Neural cell (in vitro differentiated cells): ENCODE data around the gene AEBP2. TPM values are rescaled to one million over a fixed set of nuclear protein-coding genes. Genes with fewer than 3 reads are reported as not detected.

Source experiments
- H2AFZ ChIP-seq: fragments of 200-600, 300-800 bp; sonication (generic), shearing (Covaris generic); 2 replicates; pipeline ENCODE4 v1.6.0; 2014; ENCODE audit warnings: low read depth, mild to moderate bottlenecking, antibody characterized with exemption, low read length, moderate library complexity
- H3F3A ChIP-seq: fragments of 200-600 bp; shearing (Covaris generic); 2 replicates; pipeline ENCODE4 v1.6.1; 2016; ENCODE audit warnings: mild to moderate bottlenecking, moderate library complexity, mixed read lengths, antibody characterized with exemption, low read length; ENCODE audit not compliant: insufficient read depth, poor library complexity, severe bottlenecking
- H3K27ac ChIP-seq: fragments of 200-600, 300-800 bp; sonication (generic), shearing (Covaris generic); 2 replicates; pipeline ENCODE4 v1.5.1; 2014; ENCODE audit warnings: mild to moderate bottlenecking, low read length, moderate library complexity
- H3K27me3 ChIP-seq: fragments of 300-800, 200-600 bp; sonication (generic), shearing (Covaris generic); 2 replicates; pipeline ENCODE4 v1.6.0; 2014; ENCODE audit warnings: mild to moderate bottlenecking, low read depth, low read length, moderate library complexity; ENCODE audit not compliant: insufficient read depth
- H3K36me3 ChIP-seq: fragments of 300-800, 200-600 bp; sonication (generic), shearing (Covaris generic); 2 replicates; pipeline ENCODE4 v1.5.1; 2014; ENCODE audit warnings: mild to moderate bottlenecking, antibody characterized with exemption, low read length, moderate library complexity; ENCODE audit not compliant: insufficient read depth
- H3K4me2 ChIP-seq: fragments of 300-800, 200-600 bp; sonication (generic), shearing (Covaris generic); 2 replicates; pipeline ENCODE4 v1.6.0; 2014; ENCODE audit warnings: mild to moderate bottlenecking, low read length
- H3K4me3 ChIP-seq: fragments of 300-800, 200-600 bp; sonication (generic), shearing (Covaris generic); 2 replicates; pipeline ENCODE4 v1.5.1; 2014; ENCODE audit warnings: mild to moderate bottlenecking, low read length, moderate library complexity
- H3K79me2 ChIP-seq: fragments of 200-600 bp; shearing (Covaris generic); replicated peaks from 2 replicates; pipeline ENCODE4 v1.6.0; 2014; ENCODE audit warnings: mild to moderate bottlenecking, low read length, moderate library complexity; ENCODE audit not compliant: insufficient read depth
- H3K9ac ChIP-seq: fragments of 300-800, 200-600 bp; sonication (generic), shearing (Covaris generic); 2 replicates; pipeline ENCODE4 v1.6.1; 2016; ENCODE audit warnings: mild to moderate bottlenecking, low read length, mixed read lengths
- H3K9me2 ChIP-seq: fragments of 200-600 bp; shearing (Covaris generic); 2 replicates; pipeline ENCODE4 v1.6.1; 2016; ENCODE audit warnings: mild to moderate bottlenecking, low read length, mixed read lengths; ENCODE audit not compliant: insufficient read depth
- H3K9me3 ChIP-seq: fragments of 200-600, 300-800 bp; sonication (generic), shearing (Covaris generic); 2 replicates; pipeline ENCODE4 v1.6.1; 2016; ENCODE audit warnings: mild to moderate bottlenecking, mixed run types, low read length, moderate library complexity, mixed read lengths
- H4K20me1 ChIP-seq: fragments of 200-600 bp; shearing (Covaris generic); 2 replicates; pipeline ENCODE4 v1.6.1; 2016; ENCODE audit warnings: mild to moderate bottlenecking, mixed run types; ENCODE audit not compliant: insufficient read depth
- EP300 ChIP-seq: fragments of 450-650 bp; conservative IDR thresholded peaks from 2 replicates; pipeline ENCODE4 v1.6.1; 2014; ENCODE audit warnings: antibody characterized with exemption, mild to moderate bottlenecking, moderate library complexity; ENCODE audit not compliant: poor library complexity, severe bottlenecking
- EZH2 ChIP-seq: fragments of 200-600, 300-800 bp; shearing (Covaris generic), sonication (generic); IDR thresholded peaks from 2 replicates; pipeline ENCODE4 v1.6.1; 2014; ENCODE audit warnings: antibody characterized with exemption, low read length, borderline replicate concordance, mild to moderate bottlenecking; ENCODE audit not compliant: insufficient read depth, poor library complexity, severe bottlenecking
- MXI1 ChIP-seq: fragments of 450-650 bp; conservative IDR thresholded peaks from 2 replicates; pipeline ENCODE4 v1.6.1; 2014; ENCODE audit warnings: antibody characterized with exemption, mild to moderate bottlenecking; ENCODE audit not compliant: poor library complexity, severe bottlenecking
- POLR2AphosphoS5 ChIP-seq: IDR thresholded peaks from 2 replicates; pipeline ENCODE4 v1.6.1; 2012
- RAD21 ChIP-seq: fragments of 450-650 bp; conservative IDR thresholded peaks from 2 replicates; pipeline ENCODE4 v1.6.1; 2014; ENCODE audit warnings: antibody characterized with exemption, mild to moderate bottlenecking, moderate library complexity
- SMC3 ChIP-seq: fragments of 450-650 bp; conservative IDR thresholded peaks from 2 replicates; pipeline ENCODE4 v1.6.1; 2014; ENCODE audit warnings: antibody characterized with exemption, mild to moderate bottlenecking, moderate library complexity; ENCODE audit not compliant: poor library complexity
- TAF1 ChIP-seq: IDR thresholded peaks from 2 replicates; pipeline ENCODE4 v1.6.1; 2012; ENCODE audit warnings: low read depth
- polyA plus RNA-seq: library from polyadenylated mRNA; depleted of rRNA; stranded (reverse); fragments of >200 nt; gene quantifications from 2 replicates; pipeline ENCODE4 v1.2.3, GENCODE V29; 2014
- TF ChIP-seq, protein P1 (sequence below): fragments of 450-650 bp; IDR thresholded peaks from 2 replicates; pipeline ENCODE4 v1.5.1; 2014; ENCODE audit warnings: antibody characterized with exemption, mild to moderate bottlenecking, moderate library complexity; ENCODE audit not compliant: poor library complexity, severe bottlenecking
- TF ChIP-seq, protein P2 (sequence below): IDR thresholded peaks from 2 replicates; pipeline ENCODE4 v1.6.1; 2012; ENCODE audit warnings: borderline replicate concordance

The AEBP2 gene
- polyA plus RNA-seq, 1 donor from 2014 or later, result 20.5 TPM

DNA sequence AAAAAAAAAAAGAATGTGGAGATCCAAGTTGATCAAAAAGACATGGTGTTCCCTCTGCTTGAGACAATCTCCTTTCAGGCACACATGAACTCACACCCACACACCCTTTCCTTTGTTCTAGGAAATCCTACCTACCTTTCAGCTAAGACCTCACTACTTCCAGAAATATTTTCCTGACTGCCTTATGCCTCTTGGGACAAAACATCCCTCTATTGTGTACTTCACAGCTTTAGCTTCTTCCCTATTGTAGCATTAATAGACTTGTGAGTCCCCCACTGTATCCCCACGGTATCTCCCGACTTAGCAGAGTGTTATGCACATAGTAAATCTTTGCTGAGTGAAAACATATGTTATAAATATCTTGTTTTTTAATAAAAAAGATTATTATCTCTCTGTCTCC, 44.9 kb upstream of the AEBP2 start:
- Histone ChIP-seq H3K9me3 (no peaks in the 10 kb centered on the region), H3K4me3 (no peak overlapping the region), H4K20me1 (no peaks in the 10 kb centered on the region), H3K36me3 (no peaks in the 10 kb centered on the region), H3K27ac (no peak overlapping the region), H3K27me3 (no peaks in the 10 kb centered on the region), H3K4me2 (no peak overlapping the region), H3K79me2 (no peaks in the 10 kb centered on the region), H3K9ac (no peak overlapping the region), H2AFZ (no peak overlapping the region), H3K9me2 (no peaks in the 10 kb centered on the region), H3F3A (no peaks in the 10 kb centered on the region)
- TF ChIP-seq EZH2 (no peak), RAD21 (no peak), MXI1 (no peak), EP300 (no peak), TAF1 (no peak), POLR2AphosphoS5 (no peak), SMC3 (no peak)
- TF ChIP-seq, protein P1, sequence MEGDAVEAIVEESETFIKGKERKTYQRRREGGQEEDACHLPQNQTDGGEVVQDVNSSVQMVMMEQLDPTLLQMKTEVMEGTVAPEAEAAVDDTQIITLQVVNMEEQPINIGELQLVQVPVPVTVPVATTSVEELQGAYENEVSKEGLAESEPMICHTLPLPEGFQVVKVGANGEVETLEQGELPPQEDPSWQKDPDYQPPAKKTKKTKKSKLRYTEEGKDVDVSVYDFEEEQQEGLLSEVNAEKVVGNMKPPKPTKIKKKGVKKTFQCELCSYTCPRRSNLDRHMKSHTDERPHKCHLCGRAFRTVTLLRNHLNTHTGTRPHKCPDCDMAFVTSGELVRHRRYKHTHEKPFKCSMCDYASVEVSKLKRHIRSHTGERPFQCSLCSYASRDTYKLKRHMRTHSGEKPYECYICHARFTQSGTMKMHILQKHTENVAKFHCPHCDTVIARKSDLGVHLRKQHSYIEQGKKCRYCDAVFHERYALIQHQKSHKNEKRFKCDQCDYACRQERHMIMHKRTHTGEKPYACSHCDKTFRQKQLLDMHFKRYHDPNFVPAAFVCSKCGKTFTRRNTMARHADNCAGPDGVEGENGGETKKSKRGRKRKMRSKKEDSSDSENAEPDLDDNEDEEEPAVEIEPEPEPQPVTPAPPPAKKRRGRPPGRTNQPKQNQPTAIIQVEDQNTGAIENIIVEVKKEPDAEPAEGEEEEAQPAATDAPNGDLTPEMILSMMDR, result no peak
- TF ChIP-seq, protein P2, sequence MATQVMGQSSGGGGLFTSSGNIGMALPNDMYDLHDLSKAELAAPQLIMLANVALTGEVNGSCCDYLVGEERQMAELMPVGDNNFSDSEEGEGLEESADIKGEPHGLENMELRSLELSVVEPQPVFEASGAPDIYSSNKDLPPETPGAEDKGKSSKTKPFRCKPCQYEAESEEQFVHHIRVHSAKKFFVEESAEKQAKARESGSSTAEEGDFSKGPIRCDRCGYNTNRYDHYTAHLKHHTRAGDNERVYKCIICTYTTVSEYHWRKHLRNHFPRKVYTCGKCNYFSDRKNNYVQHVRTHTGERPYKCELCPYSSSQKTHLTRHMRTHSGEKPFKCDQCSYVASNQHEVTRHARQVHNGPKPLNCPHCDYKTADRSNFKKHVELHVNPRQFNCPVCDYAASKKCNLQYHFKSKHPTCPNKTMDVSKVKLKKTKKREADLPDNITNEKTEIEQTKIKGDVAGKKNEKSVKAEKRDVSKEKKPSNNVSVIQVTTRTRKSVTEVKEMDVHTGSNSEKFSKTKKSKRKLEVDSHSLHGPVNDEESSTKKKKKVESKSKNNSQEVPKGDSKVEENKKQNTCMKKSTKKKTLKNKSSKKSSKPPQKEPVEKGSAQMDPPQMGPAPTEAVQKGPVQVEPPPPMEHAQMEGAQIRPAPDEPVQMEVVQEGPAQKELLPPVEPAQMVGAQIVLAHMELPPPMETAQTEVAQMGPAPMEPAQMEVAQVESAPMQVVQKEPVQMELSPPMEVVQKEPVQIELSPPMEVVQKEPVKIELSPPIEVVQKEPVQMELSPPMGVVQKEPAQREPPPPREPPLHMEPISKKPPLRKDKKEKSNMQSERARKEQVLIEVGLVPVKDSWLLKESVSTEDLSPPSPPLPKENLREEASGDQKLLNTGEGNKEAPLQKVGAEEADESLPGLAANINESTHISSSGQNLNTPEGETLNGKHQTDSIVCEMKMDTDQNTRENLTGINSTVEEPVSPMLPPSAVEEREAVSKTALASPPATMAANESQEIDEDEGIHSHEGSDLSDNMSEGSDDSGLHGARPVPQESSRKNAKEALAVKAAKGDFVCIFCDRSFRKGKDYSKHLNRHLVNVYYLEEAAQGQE, result no peak

DNA sequence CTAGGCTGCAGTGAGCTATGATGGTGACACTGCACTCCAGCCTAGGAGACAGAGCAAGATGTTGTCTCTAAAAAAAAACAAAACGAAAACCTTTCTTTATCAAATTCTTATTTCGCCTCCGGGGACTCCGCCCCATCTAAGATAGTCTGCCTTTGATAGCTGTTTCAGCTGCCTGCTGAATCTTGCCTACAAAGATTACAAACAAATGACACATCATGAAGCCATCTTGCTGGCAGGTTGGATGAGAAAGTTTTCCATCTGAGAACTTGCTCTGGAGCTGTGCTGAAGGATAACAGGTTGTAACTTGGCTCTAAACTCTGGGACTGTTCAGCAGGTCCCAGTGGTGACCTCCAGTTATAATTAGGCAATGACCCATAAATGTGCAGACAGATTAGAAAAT, 41.8 kb upstream of the AEBP2 start:
- Histone ChIP-seq H3K27ac (no peak overlapping the region), H3K9ac (no peak overlapping the region), H3K36me3 (no peaks in the 10 kb centered on the region), H4K20me1 (no peaks in the 10 kb centered on the region), H3K79me2 (no peaks in the 10 kb centered on the region), H3K9me2 (no peaks in the 10 kb centered on the region), H3K27me3 (no peaks in the 10 kb centered on the region), H3F3A (no peaks in the 10 kb centered on the region), H3K4me3 (no peak overlapping the region), H3K4me2 (no peak overlapping the region), H3K9me3 (no peaks in the 10 kb centered on the region), H2AFZ (no peak overlapping the region)
- TF ChIP-seq, protein P1, result no peak
- TF ChIP-seq EP300 (no peak), MXI1 (no peak), TAF1 (no peak), POLR2AphosphoS5 (no peak), SMC3 (no peak), EZH2 (no peak), RAD21 (no peak)
- TF ChIP-seq, protein P2, result no peak
